ENCODE measurements around the gene IGFN1.

The IGFN1 gene

GRCh38 chr1:201181726-201182125 lies 8.9 kb upstream of the IGFN1 start:
- H3K4me3 ChIP-seq, result no peak overlapping the region
- H3K27ac ChIP-seq, result no peak overlapping the region

- H3K4me3 ChIP-seq, result no peak overlapping the region
- H3K27ac ChIP-seq, result no peak overlapping the region
Measured at GRCh38 chr1:201183209-201183608, 7.4 kb upstream of the IGFN1 start.

- no peak overlapping the region for H3K27ac ChIP-seq
- H3K4me3 ChIP-seq, result no peak overlapping the region
Measured at GRCh38 chr1:201183753-201184152, 6.9 kb upstream of the IGFN1 start.

- H3K4me3 ChIP-seq, result no peak overlapping the region
- H3K27ac ChIP-seq, result peak overlapping the region in 2 of 21 experiments; percentile 33
Measured at GRCh38 chr1:201184307-201185122, 6.1 kb upstream of the IGFN1 start.

- peak overlapping the region in 1 of 21 experiments; percentile 33 for H3K27ac ChIP-seq
- no peak overlapping the region for H3K4me3 ChIP-seq
Measured at GRCh38 chr1:201185123-201185453, 5.5 kb upstream of the IGFN1 start.

GRCh38 chr1:201185527-201186128 lies 5.0 kb upstream of the IGFN1 start:
- Histone ChIP-seq H3K27ac (peak overlapping the region in 1 of 21 experiments; percentile 33), H3K4me3 (no peak overlapping the region)

- Histone ChIP-seq H3K27ac (no peak overlapping the region), H3K4me3 (no peak overlapping the region)
Measured at GRCh38 chr1:201186192-201186591, 4.4 kb upstream of the IGFN1 start.

GRCh38 chr1:201189085-201189484 lies 1.5 kb upstream of the IGFN1 start:
- Histone ChIP-seq H3K4me3 (no peak overlapping the region), H3K27ac (no peak overlapping the region)

GRCh38 chr1:201190005-201190404 lies 619 bp upstream of the IGFN1 start:
- Histone ChIP-seq H3K4me3 (no peak overlapping the region), H3K27ac (no peak overlapping the region)

GRCh38 chr1:201191653-201192260 lies 1.1 kb downstream of the IGFN1 start:
- H3K27ac ChIP-seq, result no peak overlapping the region
- H3K4me3 ChIP-seq, result no peak overlapping the region

GRCh38 chr1:201192261-201192788 lies 1.7 kb downstream of the IGFN1 start:
- no peak overlapping the region for H3K4me3 ChIP-seq
- no peak overlapping the region for H3K27ac ChIP-seq

GRCh38 chr1:201194046-201194445 lies 3.4 kb downstream of the IGFN1 start:
- H3K4me3 ChIP-seq, result no peak overlapping the region
- no peak overlapping the region for H3K27ac ChIP-seq

- Histone ChIP-seq H3K27ac (no peak overlapping the region), H3K4me3 (no peak overlapping the region)
Measured at GRCh38 chr1:201198598-201198997, 8.0 kb downstream of the IGFN1 start.

- Histone ChIP-seq H3K27ac (no peak overlapping the region), H3K4me3 (no peak overlapping the region)
Measured at GRCh38 chr1:201205036-201205435, 14.4 kb downstream of the IGFN1 start.

- Histone ChIP-seq H3K27ac (no peak overlapping the region), H3K4me3 (no peak overlapping the region)
Measured at GRCh38 chr1:201206176-201206575, 15.6 kb downstream of the IGFN1 start.

GRCh38 chr1:201207046-201207445 lies 16.4 kb downstream of the IGFN1 start:
- Histone ChIP-seq H3K4me3 (no peak overlapping the region), H3K27ac (no peak overlapping the region)

GRCh38 chr1:201208236-201208635 lies 17.6 kb downstream of the IGFN1 start:
- H3K27ac ChIP-seq, result no peak overlapping the region
- H3K4me3 ChIP-seq, result no peak overlapping the region

- no peak overlapping the region for H3K27ac ChIP-seq
Measured at GRCh38 chr1:201212056-201212455, 21.4 kb downstream of the IGFN1 start.

GRCh38 chr1:201212461-201213055 lies 21.9 kb downstream of the IGFN1 start:
- Histone ChIP-seq H3K4me3 (no peak overlapping the region), H3K27ac (no peak overlapping the region)

More at GRCh38 chr1:201212056-201212455, 21.4 kb downstream of the IGFN1 start:
- H3K4me3 ChIP-seq, result no peak overlapping the region

- no peak overlapping the region for H3K27ac ChIP-seq
- no peak overlapping the region for H3K4me3 ChIP-seq
Measured at GRCh38 chr1:201213106-201213770, 22.6 kb downstream of the IGFN1 start.

Data from skin epidermis (tissue), 12 donors.